Osteocyte (in vitro differentiated cells): ENCODE measurements around the gene DMD. TPM values are rescaled to one million over a fixed set of nuclear protein-coding genes. Genes with fewer than 3 reads are reported as not detected.

ENCODE experiments used
- DNase-seq: peaks from one replicate; pipeline ENCODE4 v3.0.0; 2021; ENCODE audit warnings: mixed read lengths; ENCODE audit not compliant: unreplicated experiment; ENCODE audit errors: extremely low spot score
- H3K27ac Mint-ChIP-seq: one replicate; pipeline ENCODE4 v1.8.0; 2021; ENCODE audit warnings: mild to moderate bottlenecking, mixed read lengths; ENCODE audit not compliant: unreplicated experiment
- H3K27me3 Mint-ChIP-seq: one replicate; pipeline ENCODE4 v1.8.0; 2021; ENCODE audit warnings: mixed read lengths; ENCODE audit not compliant: unreplicated experiment
- H3K36me3 Mint-ChIP-seq: one replicate; pipeline ENCODE4 v1.8.0; 2021; ENCODE audit warnings: mixed read lengths; ENCODE audit not compliant: unreplicated experiment
- H3K4me1 Mint-ChIP-seq: one replicate; pipeline ENCODE4 v1.8.0; 2021; ENCODE audit warnings: mixed read lengths; ENCODE audit not compliant: unreplicated experiment
- H3K4me3 Mint-ChIP-seq: one replicate; pipeline ENCODE4 v1.8.0; 2021; ENCODE audit warnings: mild to moderate bottlenecking, moderate library complexity, mixed read lengths; ENCODE audit not compliant: unreplicated experiment
- H3K9me3 Mint-ChIP-seq: one replicate; pipeline ENCODE4 v1.8.0; 2021; ENCODE audit warnings: mixed read lengths; ENCODE audit not compliant: unreplicated experiment
- total RNA-seq: library from RNA; stranded (reverse); gene quantifications from 2 replicates; pipeline ENCODE4 v1.2.1, GENCODE V29; 2021
- TF ChIP-seq, protein P1 (sequence below): fragments of 200-600 bp; sonication (generic); IDR thresholded peaks from 2 replicates; pipeline ENCODE4 v1.5.0; 2021; ENCODE audit warnings: antibody characterized with exemption, mild to moderate bottlenecking, moderate library complexity

The DMD gene
- total RNA-seq, 1 donor from 2014 or later: 317 TPM

DNA sequence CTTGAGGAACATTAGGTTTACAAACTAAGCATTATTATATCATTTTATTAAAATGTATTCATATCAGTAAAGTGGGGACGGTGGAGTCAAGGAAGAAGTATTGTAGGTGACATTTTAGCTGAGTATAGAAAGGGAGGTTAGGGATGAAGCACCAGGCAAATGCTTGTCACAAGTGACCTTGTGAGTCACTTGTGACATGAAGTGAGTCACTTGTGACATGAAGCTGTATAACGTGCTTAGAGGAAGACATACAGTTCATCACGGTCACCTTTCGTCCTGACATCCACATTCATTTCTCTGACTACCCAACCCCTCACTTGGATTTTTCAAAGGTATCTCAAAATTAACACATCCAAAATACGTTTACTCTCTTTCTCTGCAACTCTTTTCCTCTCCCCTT, 1034.8 kb downstream of the DMD start:
- Mint-ChIP-seq H3K27me3 (no peaks in the 10 kb centered on the region), H3K36me3 (no peaks in the 10 kb centered on the region), H3K4me3 (no peak overlapping the region), H3K9me3 (peaks cover 27% of the 10 kb centered on the region), H3K27ac (no peak overlapping the region), H3K4me1 (no peaks in the 10 kb centered on the region)
- DNase-seq: no peak
- TF ChIP-seq, protein P1, sequence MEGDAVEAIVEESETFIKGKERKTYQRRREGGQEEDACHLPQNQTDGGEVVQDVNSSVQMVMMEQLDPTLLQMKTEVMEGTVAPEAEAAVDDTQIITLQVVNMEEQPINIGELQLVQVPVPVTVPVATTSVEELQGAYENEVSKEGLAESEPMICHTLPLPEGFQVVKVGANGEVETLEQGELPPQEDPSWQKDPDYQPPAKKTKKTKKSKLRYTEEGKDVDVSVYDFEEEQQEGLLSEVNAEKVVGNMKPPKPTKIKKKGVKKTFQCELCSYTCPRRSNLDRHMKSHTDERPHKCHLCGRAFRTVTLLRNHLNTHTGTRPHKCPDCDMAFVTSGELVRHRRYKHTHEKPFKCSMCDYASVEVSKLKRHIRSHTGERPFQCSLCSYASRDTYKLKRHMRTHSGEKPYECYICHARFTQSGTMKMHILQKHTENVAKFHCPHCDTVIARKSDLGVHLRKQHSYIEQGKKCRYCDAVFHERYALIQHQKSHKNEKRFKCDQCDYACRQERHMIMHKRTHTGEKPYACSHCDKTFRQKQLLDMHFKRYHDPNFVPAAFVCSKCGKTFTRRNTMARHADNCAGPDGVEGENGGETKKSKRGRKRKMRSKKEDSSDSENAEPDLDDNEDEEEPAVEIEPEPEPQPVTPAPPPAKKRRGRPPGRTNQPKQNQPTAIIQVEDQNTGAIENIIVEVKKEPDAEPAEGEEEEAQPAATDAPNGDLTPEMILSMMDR: no peak

DNA sequence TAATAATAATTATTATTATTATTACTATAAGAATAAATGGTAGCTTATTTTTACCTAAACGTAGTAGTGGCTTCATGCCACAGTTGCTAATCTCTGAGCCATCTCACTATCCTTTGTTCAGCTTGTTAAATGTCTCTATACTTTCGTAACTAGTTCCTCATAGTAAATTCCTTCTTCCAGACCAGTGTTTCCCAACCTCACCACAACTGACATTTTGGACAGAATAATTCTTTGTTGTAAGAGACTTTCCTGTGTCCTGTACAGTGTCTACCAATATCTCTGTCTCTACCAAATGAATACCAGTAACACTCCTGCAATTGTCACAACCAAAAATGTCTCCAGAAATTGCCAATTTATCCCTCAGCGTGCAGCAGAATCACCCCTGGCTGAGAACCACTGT, 1040.9 kb downstream of the DMD start:
- H3K4me1 Mint-ChIP-seq: no peaks in the 10 kb centered on the region
- no peak overlapping the region for H3K4me3 Mint-ChIP-seq
- TF ChIP-seq, protein P1: no peak
- H3K36me3 Mint-ChIP-seq: no peaks in the 10 kb centered on the region
- peaks cover 13% of the 10 kb centered on the region for H3K9me3 Mint-ChIP-seq
- no peak overlapping the region for H3K27ac Mint-ChIP-seq
- DNase-seq: no peak
- no peaks in the 10 kb centered on the region for H3K27me3 Mint-ChIP-seq

DNA sequence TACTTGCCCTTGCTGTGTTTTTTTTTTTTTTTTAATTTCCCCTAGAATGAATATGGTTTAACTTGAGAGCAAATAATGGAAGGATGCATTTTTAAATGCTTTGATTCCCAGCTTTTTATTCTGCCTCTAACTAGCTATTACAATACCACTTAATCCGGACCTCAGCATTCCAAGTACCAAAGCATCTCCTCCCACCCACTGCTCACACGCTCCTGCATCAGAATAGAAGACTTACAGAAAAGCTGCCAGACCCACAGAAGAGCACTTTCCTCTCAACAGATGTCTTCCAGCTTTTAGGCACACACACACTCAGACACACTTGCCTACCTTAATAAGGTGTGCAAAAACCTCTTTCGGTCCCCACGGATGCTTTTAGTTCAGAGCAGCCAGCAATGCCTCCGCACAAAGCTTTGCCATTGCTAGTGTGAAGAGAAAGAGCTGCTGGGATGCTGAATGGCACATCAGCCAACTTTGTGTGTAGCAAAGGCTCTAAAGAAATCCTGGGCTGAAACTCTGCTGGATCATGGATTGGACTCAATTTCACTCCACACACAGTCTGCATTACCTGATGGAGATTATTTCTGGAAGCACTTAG, 1056.2 kb downstream of the DMD start:
- no peak overlapping the region for H3K4me3 Mint-ChIP-seq
- H3K9me3 Mint-ChIP-seq: peaks cover 11% of the 10 kb centered on the region
- no peak overlapping the region for H3K27ac Mint-ChIP-seq
- H3K36me3 Mint-ChIP-seq: no peaks in the 10 kb centered on the region
- H3K4me1 Mint-ChIP-seq: no peaks in the 10 kb centered on the region
- H3K27me3 Mint-ChIP-seq: peaks cover 2% of the 10 kb centered on the region
- no peak for DNase-seq
- TF ChIP-seq, protein P1: no peak

DNA sequence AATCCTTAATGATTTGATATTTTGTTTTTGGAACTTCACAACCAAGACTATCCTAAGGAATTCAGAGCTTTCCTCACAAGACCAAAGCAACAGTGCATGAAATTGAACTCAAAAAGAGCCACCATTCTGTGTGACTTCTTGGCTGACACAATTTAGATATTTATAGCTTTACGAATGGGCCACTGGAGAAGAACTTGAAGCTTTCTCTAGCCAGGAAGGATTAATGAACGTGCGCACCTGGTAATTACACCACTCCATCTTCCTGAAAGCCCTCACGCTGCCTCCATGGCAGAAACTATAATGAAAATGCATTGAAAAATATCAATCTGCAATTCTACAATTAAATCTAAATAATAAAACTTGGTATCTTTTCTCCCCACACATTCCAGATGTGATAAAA, 1057.8 kb downstream of the DMD start:
- peaks cover 2% of the 10 kb centered on the region for H3K27me3 Mint-ChIP-seq
- peaks cover 1% of the 10 kb centered on the region for H3K9me3 Mint-ChIP-seq
- H3K27ac Mint-ChIP-seq: no peak overlapping the region
- H3K4me3 Mint-ChIP-seq: no peak overlapping the region
- H3K36me3 Mint-ChIP-seq: no peaks in the 10 kb centered on the region
- TF ChIP-seq, protein P1: no peak
- no peaks in the 10 kb centered on the region for H3K4me1 Mint-ChIP-seq
- DNase-seq: no peak

DNA sequence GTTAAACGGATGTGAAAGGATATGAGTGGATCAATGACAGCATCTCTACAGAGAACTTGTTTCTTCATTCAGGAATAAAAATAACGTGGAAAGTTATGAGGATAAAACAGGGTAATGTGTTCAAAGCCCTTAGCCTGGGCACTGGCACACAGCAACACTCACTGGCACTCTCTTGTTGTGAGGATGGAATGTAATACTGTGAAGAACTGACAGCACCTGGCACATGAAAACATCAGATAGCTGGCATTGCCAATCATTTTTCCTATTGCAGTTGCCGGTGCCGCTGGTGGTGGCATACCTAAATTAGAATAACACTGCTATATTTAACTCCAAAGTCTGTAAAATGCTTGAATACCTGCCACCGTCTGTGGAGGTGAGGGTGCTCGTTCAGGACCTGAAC, 1061.2 kb downstream of the DMD start:
- Mint-ChIP-seq H3K4me1 (no peaks in the 10 kb centered on the region), H3K27ac (no peak overlapping the region), H3K4me3 (no peak overlapping the region), H3K9me3 (no peaks in the 10 kb centered on the region), H3K36me3 (no peaks in the 10 kb centered on the region), H3K27me3 (peaks cover 2% of the 10 kb centered on the region)
- no peak for DNase-seq
- TF ChIP-seq, protein P1: no peak
